HG03025 (cell line): ENCODE measurements around the gene LAMB2.

Source experiments
- ATAC-seq: cut with Tn5 transposase; IDR thresholded peaks from one replicate; pipeline ENCODE4 v1.9.1; 2021; ENCODE audit warnings: mild to moderate bottlenecking, moderate library complexity; ENCODE audit not compliant: unreplicated experiment, low FRiP score

Gene LAMB2

GRCh38 chr3:49132437-49133225, at the start of gene LAMB2:
LAMB2 (minus strand) TSS chr3:49133050; CDS start chr3:49132867, 183 bp downstream.
- ATAC-seq = no peak

GRCh38 chr3:49181351-49181750, 48.5 kb upstream of the LAMB2 start:
- no peak for ATAC-seq

GRCh38 chr3:49180116-49180515, 47.3 kb upstream of the LAMB2 start:
- ATAC-seq = no peak

- no peak for ATAC-seq
Measured at GRCh38 chr3:49177073-49177472, 44.2 kb upstream of the LAMB2 start.

GRCh38 chr3:49175530-49175929, 42.7 kb upstream of the LAMB2 start:
- no peak for ATAC-seq

- ATAC-seq = no peak
Measured at GRCh38 chr3:49174397-49174985, 41.6 kb upstream of the LAMB2 start.

- no peak for ATAC-seq
Measured at GRCh38 chr3:49173792-49174170, 40.9 kb upstream of the LAMB2 start.

GRCh38 chr3:49173116-49173791, 40.4 kb upstream of the LAMB2 start:
- ATAC-seq = no peak

- no peak for ATAC-seq
Measured at GRCh38 chr3:49172551-49173041, 39.7 kb upstream of the LAMB2 start.

GRCh38 chr3:49171775-49172500, 39.1 kb upstream of the LAMB2 start:
- no peak for ATAC-seq

GRCh38 chr3:49171119-49171774, 38.4 kb upstream of the LAMB2 start, which contains the start of gene KLHDC8B:
KLHDC8B (plus strand) TSS chr3:49171598; CDS start chr3:49172770, 1,172 bp downstream.
- no peak for ATAC-seq

- no peak for ATAC-seq
Measured at GRCh38 chr3:49170744-49171118, 37.9 kb upstream of the LAMB2 start.

- no peak for ATAC-seq
Measured at GRCh38 chr3:49166752-49167556, 34.1 kb upstream of the LAMB2 start.

GRCh38 chr3:49165771-49166751, 33.2 kb upstream of the LAMB2 start, which contains the start of gene CCDC71:
CCDC71 (minus strand) TSS chr3:49166331; CDS start chr3:49164208, 2,123 bp downstream.
- ATAC-seq = no peak

GRCh38 chr3:49164983-49165720, 32.3 kb upstream of the LAMB2 start:
- no peak for ATAC-seq

GRCh38 chr3:49163609-49164008, 30.8 kb upstream of the LAMB2 start:
- no peak for ATAC-seq

GRCh38 chr3:49162751-49163419, 30.0 kb upstream of the LAMB2 start:
- ATAC-seq = no peak
